KMS-11 (cell line): ENCODE data around the gene OLFML2A.

Experiments
- H2AFZ ChIP-seq: fragments of 200-600 bp; sonication (generic); 2 replicates; pipeline ENCODE4 v1.6.1; 2016; ENCODE audit warnings: antibody characterized with exemption, mixed run types, low read depth
- H3K27ac ChIP-seq: fragments of 200-600 bp; sonication (generic); 2 replicates; pipeline ENCODE4 v1.6.1; 2016; ENCODE audit warnings: mild to moderate bottlenecking, mixed run types
- H3K27me3 ChIP-seq: fragments of 200-600 bp; sonication (generic); 2 replicates; pipeline ENCODE4 v1.6.1; 2017; ENCODE audit warnings: mild to moderate bottlenecking, low read depth, mixed run types, moderate library complexity; ENCODE audit not compliant: insufficient read depth
- H3K36me3 ChIP-seq: fragments of 200-600 bp; sonication (generic); 2 replicates; pipeline ENCODE4 v1.6.1; 2017; ENCODE audit warnings: mild to moderate bottlenecking, mixed run types; ENCODE audit not compliant: insufficient read depth
- H3K4me1 ChIP-seq: fragments of 200-600 bp; sonication (generic); 2 replicates; pipeline ENCODE4 v1.6.1; 2016; ENCODE audit warnings: mild to moderate bottlenecking, low read depth, mixed run types; ENCODE audit not compliant: poor library complexity, severe bottlenecking
- H3K4me2 ChIP-seq: fragments of 200-600 bp; sonication (generic); 2 replicates; pipeline ENCODE4 v1.7.0; 2016; ENCODE audit warnings: mild to moderate bottlenecking, mixed run types
- H3K4me3 ChIP-seq: fragments of 200-600 bp; sonication (generic); IDR thresholded peaks from 2 replicates; pipeline ENCODE4 v1.6.1; 2017; ENCODE audit warnings: low read depth, low read length, mixed read lengths; ENCODE audit not compliant: insufficient read depth
- H3K79me2 ChIP-seq: fragments of 200-600 bp; sonication (generic); 2 replicates; pipeline ENCODE4 v1.6.1; 2016; ENCODE audit warnings: low read depth, mixed run types; ENCODE audit not compliant: insufficient read depth
- H3K9ac ChIP-seq: fragments of 200-600 bp; sonication (generic); 2 replicates; pipeline ENCODE4 v1.6.1; 2016; ENCODE audit warnings: mild to moderate bottlenecking, mixed run types
- H4K20me1 ChIP-seq: fragments of 200-600 bp; sonication (generic); 2 replicates; pipeline ENCODE4 v1.6.1; 2016; ENCODE audit warnings: mild to moderate bottlenecking, mixed run types; ENCODE audit not compliant: insufficient read depth
- CTCF ChIP-seq: fragments of 200-600 bp; sonication (generic); conservative IDR thresholded peaks from 2 replicates; pipeline ENCODE4 v1.6.1; 2017; ENCODE audit warnings: low read depth, mild to moderate bottlenecking, antibody characterized with exemption, low read length, moderate library complexity, mixed read lengths

The OLFML2A gene

GRCh38 chr9:124809211-124809610 lies 32.3 kb downstream of the OLFML2A start:
- Histone ChIP-seq H3K4me2 (no peak overlapping the region), H3K4me1 (no peaks in the 10 kb centered on the region), H4K20me1 (no peaks in the 10 kb centered on the region), H3K4me3 (no peak overlapping the region), H3K36me3 (no peaks in the 10 kb centered on the region), H2AFZ (no peak overlapping the region), H3K27me3 (no peaks in the 10 kb centered on the region), H3K9ac (no peak overlapping the region), H3K79me2 (no peaks in the 10 kb centered on the region), H3K27ac (no peak overlapping the region)
- no peak for TF ChIP-seq CTCF

DNA sequence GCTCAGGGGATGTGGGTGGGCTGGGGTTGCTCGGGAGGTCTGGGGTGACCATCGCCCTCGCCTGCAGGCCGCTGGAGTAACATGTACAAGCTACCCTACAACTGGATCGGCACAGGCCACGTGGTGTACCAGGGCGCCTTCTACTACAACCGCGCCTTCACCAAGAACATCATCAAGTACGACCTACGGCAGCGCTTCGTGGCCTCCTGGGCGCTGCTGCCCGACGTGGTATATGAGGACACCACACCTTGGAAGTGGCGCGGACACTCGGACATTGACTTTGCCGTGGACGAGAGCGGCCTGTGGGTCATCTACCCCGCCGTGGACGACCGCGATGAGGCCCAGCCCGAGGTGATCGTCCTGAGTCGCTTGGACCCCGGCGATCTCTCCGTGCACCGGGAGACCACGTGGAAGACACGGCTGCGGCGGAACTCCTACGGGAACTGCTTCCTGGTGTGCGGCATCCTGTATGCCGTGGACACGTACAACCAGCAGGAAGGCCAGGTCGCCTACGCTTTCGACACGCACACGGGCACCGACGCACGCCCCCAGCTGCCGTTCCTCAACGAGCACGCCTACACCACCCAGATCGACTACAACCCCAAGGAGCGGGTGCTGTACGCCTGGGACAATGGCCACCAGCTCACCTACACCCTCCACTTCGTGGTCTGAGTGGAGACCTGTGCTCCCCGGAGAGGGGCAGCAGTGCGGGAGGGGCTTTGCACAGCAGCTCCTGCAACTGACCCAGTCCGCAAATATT lies 33.0 kb downstream of the OLFML2A start:
- no peak overlapping the region for H3K4me3 ChIP-seq
- no peaks in the 10 kb centered on the region for H3K27me3 ChIP-seq
- H3K9ac ChIP-seq = no peak overlapping the region

GRCh38 chr9:124810663-124811355 lies 33.9 kb downstream of the OLFML2A start:
- Histone ChIP-seq H3K9ac (no peak overlapping the region), H3K79me2 (no peaks in the 10 kb centered on the region), H3K4me1 (no peaks in the 10 kb centered on the region), H3K36me3 (no peaks in the 10 kb centered on the region), H3K27me3 (no peaks in the 10 kb centered on the region), H3K27ac (no peak overlapping the region), H4K20me1 (no peaks in the 10 kb centered on the region), H2AFZ (no peak overlapping the region), H3K4me3 (no peak overlapping the region), H3K4me2 (no peak overlapping the region)
- no peak for TF ChIP-seq CTCF

More for the DNA sequence above, 33.0 kb downstream of the OLFML2A start:
- Histone ChIP-seq H2AFZ (no peak overlapping the region), H3K36me3 (no peaks in the 10 kb centered on the region), H3K4me1 (no peaks in the 10 kb centered on the region), H4K20me1 (no peaks in the 10 kb centered on the region), H3K4me2 (no peak overlapping the region), H3K27ac (no peak overlapping the region), H3K79me2 (no peaks in the 10 kb centered on the region)
- no peak for TF ChIP-seq CTCF

GRCh38 chr9:124812441-124812876 lies 35.5 kb downstream of the OLFML2A start:
- H3K36me3 ChIP-seq = no peaks in the 10 kb centered on the region
- no peak overlapping the region for H2AFZ ChIP-seq
- H3K4me2 ChIP-seq = no peak overlapping the region
- no peaks in the 10 kb centered on the region for H3K27me3 ChIP-seq
- no peaks in the 10 kb centered on the region for H3K4me1 ChIP-seq
- no peak overlapping the region for H3K27ac ChIP-seq
- no peaks in the 10 kb centered on the region for H4K20me1 ChIP-seq
- TF ChIP-seq CTCF = no peak
- H3K79me2 ChIP-seq = no peaks in the 10 kb centered on the region
- H3K9ac ChIP-seq = no peak overlapping the region
- no peak overlapping the region for H3K4me3 ChIP-seq
